ENCODE data around the gene ZNF22. TPM values are rescaled to one million over a fixed set of nuclear protein-coding genes. Genes with fewer than 3 reads are reported as not detected.
"Not testable (repeated sequence)": the region's sequence is repeated elsewhere in the genome, so short reads cannot be mapped to it uniquely, and the experiment has no call there.

Gene ZNF22
- total and polyA plus RNA-seq, 2 of the 8 experiments (the other 6 are each of a cell fraction or from before 2014, with no cell fraction given), result 18.2 to 45.2 TPM

DNA sequence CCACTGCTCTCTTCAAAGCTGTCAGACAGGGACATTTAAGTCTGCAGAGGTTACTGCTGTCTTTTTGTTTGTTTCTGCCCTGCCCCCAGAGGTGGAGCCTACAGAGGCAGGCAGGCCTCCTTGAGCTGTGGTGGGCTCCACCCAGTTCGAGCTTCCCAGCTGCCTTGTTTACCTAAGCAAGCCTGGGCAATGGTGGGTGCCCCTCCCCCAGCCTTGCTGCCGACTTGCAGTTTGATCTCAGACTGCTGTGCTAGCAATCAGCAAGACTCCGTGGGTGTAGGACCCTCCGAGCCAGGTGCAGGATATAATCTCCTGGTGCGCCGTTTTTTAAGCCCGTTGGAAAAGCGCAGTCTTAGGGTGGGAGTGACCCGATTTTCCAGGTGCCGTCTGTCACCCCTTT, 13.8 kb downstream of the ZNF22 start:
- H2BK15ac ChIP-seq (ENCODE audit: low read length); H2BK5ac ChIP-seq (ENCODE audit: low read depth, low read length); H3K4me2 ChIP-seq (ENCODE audit: insufficient read depth in 1 of 2, low read depth in 2 of 2, low read length in 2 of 2); H3K79me2 ChIP-seq (ENCODE audit: control insufficient read depth in 1 of 2, insufficient read depth in 2 of 2, low read length in 2 of 2); H4K5ac ChIP-seq (ENCODE audit: insufficient read length, low read depth, low read length); H3K23me2 ChIP-seq (ENCODE audit: low read depth, low read length); H3K4me1 ChIP-seq (replicated peaks in 1 of 4; ENCODE audit: control insufficient read depth in 3 of 4, insufficient read depth in 4 of 4, low read length in 3 of 4); POLR2A ChIA-PET (ENCODE audit: partially characterized antibody); H2BK120ac ChIP-seq (replicated peaks; ENCODE audit: low read depth, low read length); H3K14ac ChIP-seq (ENCODE audit: insufficient read length); FAIRE-seq; H2AFZ ChIP-seq (ENCODE audit: low read length); H3K18ac ChIP-seq (ENCODE audit: extremely low read depth, low read length); H2AK5ac ChIP-seq (ENCODE audit: low read depth, low read length); H3K56ac ChIP-seq (replicated peaks; ENCODE audit: insufficient read length, low read depth, low read length); H4K20me1 ChIP-seq (replicated peaks in 1 of 2; ENCODE audit: control insufficient read depth in 1 of 2, insufficient read depth in 2 of 2, low read length in 2 of 2); H3K9ac ChIP-seq (replicated peaks in 1 of 4; ENCODE audit: extremely low read depth in 1 of 4, low read depth in 3 of 4, low read length in 3 of 4); H2BK12ac ChIP-seq (ENCODE audit: low read depth, low read length); DNase-seq (ENCODE audit: low read depth in 1 of 2, low spot score in 2 of 2); CTCF ChIA-PET (ENCODE audit: partially characterized antibody); H3K36me3 ChIP-seq (ENCODE audit: control insufficient read depth in 2 of 4, insufficient read depth in 4 of 4, low read length in 3 of 4); H2BK20ac ChIP-seq (ENCODE audit: low read length); H4K8ac ChIP-seq (ENCODE audit: extremely low read depth, insufficient read depth, low read length); H3K4me3 ChIP-seq (ENCODE audit: extremely low read depth in 1 of 4, insufficient read depth in 2 of 4, low read depth in 3 of 4, low read length in 4 of 4); H3K27me3 ChIP-seq (replicated peaks in 1 of 4; ENCODE audit: control insufficient read depth in 3 of 4, extremely low read depth in 1 of 4, insufficient read depth in 3 of 4, low read length in 3 of 4); H3K23ac ChIP-seq (ENCODE audit: insufficient read length); H4K91ac ChIP-seq (replicated peaks; ENCODE audit: insufficient read length, low read length); H3K27ac ChIP-seq (ENCODE audit: low read depth, low read length); H3K79me1 ChIP-seq (ENCODE audit: low read depth, low read length); H3K4ac ChIP-seq (replicated peaks; ENCODE audit: insufficient read length, low read depth, low read length): not testable (repeated sequence)
- peaks cover 7 to 19% of the 10 kb centered on the region in 2 experiments; a peak in 3 of 4 replicates for H3K9me3 ChIP-seq (ENCODE audit: insufficient read depth in 2 of 2, low read depth in 1 of 2, low read length in 1 of 2)
- 95% methylated on average over 10 of the region's 10 CpGs; no CpG with 5 or more reads in 1 of the 2 experiments for WGBS, 2 experiments (ENCODE audit: extremely low coverage in 1 of 2, insufficient coverage in 1 of 2, insufficient read length in 1 of 2, insufficient replicate concordance in 2 of 2, low coverage in 1 of 2, low lambda C conversion rate in 2 of 2, missing lambda C conversion rate in 1 of 2)
